GM21528 (cell line): ENCODE results near the gene OGFOD3.
"Not testable (repeated sequence)": the region's sequence is repeated elsewhere in the genome, so short reads cannot be mapped to it uniquely, and the experiment has no call there.

ENCODE experiments used
- ATAC-seq: cut with Tn5 transposase; IDR thresholded peaks from one replicate; pipeline ENCODE4 v1.9.1; 2021; ENCODE audit warnings: mild to moderate bottlenecking, moderate library complexity; ENCODE audit not compliant: unreplicated experiment, low FRiP score

The OGFOD3 gene

DNA sequence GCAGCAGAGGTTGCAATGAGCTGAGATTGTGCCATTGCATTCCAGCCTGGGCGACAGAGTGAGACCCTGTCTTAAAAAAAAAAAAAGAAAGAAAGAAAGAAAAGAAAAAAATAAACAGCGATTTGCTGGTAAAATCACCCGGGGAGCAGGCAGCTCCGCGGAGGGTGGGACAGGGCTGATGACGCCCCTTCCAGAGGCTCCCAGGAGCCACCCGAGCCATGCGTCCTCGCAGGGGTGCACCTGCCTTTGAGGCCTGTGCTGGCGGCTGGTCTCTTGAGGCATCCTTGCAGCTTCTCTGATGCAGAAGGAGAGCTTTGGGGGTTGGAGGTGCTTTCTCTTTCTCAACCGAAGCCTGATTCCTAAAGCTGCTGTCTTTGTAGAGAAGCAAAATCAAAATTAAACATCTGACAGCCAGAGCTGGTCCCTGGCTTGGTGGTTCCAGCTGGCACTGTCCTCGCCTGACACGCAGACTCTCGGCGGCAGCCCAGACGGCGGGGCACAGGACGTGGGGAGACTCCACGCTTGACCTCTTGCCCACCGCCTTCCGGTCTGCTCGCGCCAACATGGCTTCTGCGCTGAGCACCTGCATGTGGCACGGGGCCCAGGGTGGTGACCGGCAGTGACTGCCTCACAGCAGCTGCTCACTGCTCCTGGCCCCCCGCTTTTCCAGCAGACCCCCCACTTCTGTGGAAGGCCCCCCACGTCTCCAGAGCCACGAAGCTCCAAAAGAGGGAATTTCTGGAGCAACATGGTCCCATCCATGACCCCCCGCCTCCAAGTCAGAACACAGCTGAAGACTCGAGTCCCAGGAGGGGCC lies 40.3 kb downstream of the OGFOD3 start:
- ATAC-seq: no peak

DNA sequence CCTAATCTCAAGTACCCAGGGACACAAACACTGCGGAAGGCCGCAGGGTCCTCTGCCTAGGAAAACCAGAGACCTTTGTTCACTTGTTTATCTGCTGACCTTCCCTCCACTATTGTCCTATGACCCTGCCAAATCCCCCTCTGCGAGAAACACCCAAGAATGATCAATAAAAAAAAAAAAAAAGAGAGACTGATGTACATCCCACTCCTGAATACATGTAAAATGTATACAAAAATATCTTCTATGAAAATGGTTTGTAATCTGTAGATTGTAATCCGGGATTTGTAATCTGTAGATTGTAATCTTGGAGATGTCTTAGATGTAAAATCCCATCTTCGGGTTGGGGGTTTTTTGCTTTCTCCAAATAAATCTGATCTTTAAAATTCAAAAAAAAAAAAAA lies 41.1 kb downstream of the OGFOD3 start:
- not testable (repeated sequence) for ATAC-seq

DNA sequence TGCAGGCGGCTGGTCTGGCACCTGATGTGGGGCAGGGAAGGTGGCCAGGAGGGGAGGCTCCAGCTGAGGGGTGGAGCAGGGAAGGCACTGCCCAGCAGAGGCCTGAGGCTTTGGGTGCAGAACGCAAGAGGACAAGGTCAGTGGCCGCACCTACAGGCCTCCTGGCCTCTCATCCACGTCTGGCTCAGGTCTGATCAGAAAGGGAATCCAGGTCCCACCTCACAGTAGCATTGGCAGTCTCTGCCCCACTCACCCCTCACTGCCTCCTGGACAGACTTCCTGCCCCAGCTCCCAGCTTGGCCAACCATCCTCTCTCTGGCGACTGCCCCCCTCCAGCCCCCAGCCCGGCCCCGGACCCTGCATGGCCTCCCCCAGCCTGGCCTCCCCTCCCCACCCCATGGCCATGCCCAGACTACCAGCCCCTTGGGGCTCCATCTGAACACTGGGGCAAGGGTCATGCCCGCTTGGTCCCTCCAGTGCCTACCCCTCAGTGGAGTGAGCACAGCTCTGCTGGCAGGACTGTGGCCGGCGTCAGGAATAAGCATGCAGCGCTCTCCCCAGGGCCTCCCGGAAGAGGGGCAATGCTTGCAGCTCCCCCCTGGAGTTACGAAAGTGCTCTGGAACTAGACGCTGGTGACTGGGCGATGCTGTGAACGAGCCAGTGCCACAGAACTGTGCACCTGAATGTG lies 42.2 kb downstream of the OGFOD3 start:
- no peak for ATAC-seq

DNA sequence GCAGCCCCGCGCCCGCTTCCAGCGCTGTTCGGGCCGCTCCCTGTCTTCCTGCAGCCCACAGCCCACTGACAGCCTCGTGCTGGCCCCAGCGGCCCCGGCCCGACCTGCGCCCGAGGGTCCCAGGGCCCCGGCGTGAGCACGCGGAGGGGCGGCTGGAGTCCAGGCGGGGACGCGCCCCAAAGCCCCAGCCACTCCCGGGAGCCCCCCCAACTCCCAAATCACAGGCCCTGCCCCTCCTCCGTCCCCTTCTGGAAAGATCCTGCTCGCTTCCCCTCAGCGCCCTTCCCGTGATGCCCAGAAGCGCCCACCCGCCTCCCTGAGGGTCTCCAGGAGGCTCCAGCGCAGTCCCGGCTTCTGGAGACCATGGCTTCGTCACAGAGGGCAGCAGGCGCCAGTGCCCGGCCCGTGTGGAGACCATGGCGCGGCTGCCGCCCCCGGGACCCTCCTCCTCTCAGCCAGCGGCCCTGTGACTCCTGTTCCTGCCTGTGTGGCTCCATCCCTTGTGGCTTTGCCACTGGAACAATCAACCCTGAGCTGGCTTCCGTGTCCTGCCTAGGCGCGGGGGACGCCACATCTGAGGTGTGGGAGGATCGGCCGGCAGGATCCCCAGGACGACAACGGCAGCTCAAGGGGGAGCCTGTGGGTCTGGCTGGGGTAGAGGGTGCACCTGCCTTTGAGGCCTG lies 42.9 kb downstream of the OGFOD3 start:
- no peak for ATAC-seq

DNA sequence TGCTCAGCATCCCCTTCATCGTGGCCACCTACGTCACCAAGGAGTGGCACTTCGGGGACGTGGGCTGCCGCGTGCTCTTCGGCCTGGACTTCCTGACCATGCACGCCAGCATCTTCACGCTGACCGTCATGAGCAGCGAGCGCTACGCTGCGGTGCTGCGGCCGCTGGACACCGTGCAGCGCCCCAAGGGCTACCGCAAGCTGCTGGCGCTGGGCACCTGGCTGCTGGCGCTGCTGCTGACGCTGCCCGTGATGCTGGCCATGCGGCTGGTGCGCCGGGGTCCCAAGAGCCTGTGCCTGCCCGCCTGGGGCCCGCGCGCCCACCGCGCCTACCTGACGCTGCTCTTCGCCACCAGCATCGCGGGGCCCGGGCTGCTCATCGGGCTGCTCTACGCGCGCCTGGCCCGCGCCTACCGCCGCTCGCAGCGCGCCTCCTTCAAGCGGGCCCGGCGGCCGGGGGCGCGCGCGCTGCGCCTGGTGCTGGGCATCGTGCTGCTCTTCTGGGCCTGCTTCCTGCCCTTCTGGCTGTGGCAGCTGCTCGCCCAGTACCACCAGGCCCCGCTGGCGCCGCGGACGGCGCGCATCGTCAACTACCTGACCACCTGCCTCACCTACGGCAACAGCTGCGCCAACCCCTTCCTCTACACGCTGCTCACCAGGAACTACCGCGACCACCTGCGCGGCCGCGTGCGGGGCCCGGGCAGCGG lies 43.6 kb downstream of the OGFOD3 start:
- ATAC-seq: no peak

DNA sequence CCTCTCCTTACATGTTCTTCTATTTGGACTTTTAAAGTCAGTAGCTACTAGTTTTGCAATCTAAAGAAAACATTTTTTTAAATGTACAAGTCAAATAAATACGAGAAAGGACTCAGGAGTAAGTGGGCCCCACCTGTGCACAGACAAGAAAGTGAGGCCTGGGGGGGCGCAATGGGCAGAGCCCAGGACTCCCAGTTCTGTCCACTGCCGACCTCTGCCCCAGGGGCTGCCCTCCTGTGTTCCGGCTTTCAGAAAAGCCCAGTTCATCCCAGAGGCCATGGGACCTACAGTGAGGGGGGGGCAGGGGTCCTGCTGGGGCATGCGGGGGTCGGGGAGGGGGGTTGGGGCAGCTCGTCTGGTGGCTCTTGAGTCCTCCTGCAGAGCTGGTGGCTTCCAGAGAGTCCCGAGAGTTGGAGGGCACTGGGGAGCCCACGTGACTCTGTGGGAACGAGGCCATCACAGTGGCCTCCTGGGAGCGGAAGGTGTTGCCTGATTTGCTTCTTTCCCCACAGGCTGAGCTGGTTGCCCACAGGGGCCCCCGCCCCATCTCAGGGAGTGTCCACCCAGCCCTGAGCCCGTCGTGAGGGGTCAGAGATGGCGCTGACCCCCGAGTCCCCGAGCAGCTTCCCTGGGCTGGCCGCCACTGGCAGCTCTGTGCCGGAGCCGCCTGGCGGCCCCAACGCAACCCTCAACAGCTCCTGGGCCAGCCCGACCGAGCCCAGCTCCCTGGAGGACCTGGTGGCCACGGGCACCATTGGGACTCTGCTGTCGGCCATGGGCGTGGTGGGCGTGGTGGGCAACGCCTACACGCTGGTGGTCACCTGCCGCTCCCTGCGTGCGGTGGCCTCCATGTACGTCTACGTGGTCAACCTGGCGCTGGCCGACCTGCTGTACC lies 44.4 kb downstream of the OGFOD3 start:
- ATAC-seq: no peak

DNA sequence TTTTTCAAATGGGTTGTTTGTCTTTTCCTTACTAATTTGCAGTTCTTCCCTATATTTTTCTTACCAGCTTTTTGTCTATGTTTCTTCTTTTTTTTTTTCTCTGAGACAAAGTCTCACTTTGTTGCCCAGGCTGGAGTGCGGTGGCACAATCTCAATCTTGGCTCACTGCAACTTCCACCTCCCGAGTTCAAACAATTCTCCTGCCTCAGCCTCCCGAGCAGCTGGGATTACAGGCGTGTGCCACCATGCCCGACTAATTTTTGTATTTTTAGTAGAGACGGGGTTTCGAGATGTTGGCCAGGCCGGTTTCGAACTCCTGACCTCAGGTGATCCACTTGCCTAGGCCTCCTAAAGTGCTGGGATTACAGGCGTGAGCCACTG lies 45.3 kb downstream of the OGFOD3 start:
- ATAC-seq: not testable (repeated sequence)

DNA sequence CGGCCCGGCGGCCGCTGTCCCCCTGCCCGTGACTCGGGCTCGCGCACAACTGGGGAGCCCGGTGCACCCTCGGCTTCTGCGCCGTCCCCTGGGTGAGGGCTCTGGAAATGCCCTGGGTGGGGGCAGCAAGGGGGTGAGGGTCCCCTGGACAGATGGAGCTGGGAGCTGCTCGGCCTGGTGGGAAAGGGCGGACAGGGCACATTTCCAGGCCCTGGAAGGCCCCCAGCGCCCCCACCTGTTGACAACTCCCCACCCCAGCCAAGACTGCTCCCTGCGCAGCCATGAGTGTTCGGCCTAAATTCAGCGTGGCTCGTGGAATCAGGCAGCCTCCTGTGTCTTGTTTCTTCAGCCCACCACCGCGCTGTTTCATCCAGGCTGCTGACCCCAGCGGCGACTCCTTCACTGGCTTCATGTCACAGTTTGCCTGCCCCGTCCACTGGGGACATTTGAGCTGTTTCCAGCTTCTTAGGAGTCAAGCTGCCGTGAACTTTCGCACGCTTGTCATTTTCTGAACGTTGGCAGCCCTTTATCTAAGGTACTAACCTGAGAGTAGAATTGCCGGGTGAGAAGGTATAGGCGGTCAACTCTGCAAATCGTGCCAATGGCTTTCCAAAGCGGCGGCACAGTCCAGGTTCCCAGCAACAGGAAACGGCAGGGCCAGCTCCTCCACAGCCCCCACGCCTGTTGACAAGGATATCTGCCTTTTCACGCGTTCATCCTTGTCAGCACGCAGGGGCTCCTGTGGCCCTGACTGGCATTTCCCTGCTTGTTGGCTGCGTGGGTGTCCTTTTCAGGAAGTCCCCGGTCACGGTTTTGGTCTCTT lies 45.9 kb downstream of the OGFOD3 start:
- ATAC-seq: no peak

DNA sequence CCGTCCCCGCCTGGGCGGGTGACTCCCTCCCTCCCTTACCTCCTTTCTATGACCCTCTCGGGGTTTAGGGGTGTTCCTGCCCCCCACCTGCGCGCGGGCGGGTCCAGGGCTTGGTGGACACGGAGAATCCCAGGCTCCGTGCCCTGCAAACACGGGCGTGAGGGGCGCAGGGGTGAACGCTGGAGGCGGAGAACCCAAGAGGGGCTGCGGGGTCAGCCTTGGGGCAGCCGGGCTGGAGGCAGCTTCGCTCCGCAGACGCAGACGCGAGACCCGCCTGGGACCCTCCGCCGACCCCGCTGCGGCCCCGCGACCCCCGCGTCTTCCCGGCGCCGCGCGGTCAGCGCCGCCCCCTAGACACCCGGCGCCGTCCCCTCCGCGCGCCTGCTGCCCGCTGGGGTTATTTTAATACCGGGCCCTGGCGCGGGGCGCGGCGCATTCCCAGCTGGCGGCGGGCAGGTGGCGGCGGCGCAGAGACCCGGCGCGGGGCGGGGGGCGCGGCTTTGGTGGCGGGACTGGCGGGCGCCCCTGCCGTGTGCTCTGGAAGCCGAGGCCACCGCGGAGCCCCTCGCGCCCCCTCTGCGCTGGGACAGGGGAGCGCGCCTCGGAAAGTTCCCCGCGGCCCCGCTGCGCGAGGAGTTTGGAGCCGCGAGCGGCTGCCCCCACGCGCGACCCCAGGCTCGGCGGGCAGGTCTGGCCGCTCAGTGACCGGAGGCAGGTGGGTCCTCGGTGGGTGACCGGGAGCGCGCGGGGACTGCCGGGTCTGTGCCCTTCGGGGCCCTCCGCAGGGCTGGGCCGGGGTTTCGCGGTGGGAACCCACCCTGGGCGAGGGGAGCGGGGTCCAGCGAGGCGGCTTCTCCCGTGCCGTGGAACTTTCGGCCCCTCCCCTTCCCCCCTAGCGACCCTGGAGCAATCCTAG lies 46.8 kb downstream of the OGFOD3 start, which contains the start of gene UTS2R:
TSS of gene UTS2R (plus strand) at position 433 of the 916 bp plus-strand sequence. CDS start 2,560 bp downstream, outside the sequence.
- no peak for ATAC-seq

DNA sequence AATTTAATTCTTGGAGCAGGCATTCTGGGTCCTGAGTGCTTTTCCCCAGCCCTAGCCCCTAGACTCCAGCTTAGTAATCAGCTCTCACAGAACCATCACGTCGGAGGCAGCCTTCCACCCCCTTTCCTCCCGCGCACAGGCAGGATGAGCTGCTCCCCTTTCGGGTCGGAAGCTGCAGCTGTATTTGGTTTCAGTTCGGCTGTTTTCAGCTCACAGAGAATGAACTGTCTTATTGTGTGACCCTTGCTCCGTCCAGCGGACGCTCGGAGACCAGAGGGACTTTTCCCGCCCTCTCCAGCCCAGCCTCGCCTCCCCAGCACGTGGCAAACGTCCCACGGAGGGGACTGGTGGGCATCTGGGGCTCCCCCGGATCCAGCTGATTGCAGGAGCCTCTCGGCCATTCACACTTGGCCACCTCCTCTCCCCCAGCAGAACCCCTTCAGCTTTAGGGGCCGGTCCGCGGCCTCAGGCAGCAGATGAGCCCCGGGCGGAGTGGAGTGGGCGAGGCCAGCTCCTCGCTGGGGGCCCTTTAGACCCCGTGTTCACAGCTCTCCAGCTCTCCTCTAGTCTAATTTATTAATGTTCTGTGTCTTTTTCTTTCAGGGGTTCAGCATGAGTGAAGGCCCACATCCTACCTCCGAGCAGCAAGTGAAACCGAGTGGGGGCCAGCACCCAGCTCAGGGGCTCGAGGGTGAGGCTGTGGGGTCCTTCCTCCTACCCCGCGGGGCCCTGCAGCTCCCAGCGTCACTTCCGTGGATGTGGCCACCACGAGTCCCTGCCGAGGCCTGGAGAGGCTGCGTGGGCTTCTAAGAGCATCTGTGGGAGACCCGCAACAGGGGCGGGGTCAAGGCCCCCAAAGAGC lies 47.7 kb downstream of the OGFOD3 start:
- no peak for ATAC-seq

DNA sequence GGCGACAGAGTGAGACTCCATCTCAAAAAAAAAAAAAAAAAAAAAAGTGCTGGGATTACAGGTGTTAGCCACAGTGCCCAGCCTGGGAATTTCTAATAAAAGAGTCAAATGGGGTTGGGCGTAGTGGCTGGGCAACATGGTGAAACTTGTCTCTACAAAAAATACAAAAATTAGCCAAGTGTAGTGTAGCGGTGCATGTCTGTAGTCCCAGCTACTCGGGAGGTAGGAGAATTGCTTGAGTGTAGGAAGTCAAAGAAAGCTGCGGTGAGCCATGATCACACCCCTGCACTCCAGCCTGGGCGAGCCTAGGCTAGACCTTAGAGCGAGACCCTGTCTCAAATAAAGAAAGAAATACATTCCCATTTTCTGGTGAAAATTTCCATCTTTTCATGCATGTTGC lies 49.2 kb downstream of the OGFOD3 start:
- ATAC-seq: no peak

DNA sequence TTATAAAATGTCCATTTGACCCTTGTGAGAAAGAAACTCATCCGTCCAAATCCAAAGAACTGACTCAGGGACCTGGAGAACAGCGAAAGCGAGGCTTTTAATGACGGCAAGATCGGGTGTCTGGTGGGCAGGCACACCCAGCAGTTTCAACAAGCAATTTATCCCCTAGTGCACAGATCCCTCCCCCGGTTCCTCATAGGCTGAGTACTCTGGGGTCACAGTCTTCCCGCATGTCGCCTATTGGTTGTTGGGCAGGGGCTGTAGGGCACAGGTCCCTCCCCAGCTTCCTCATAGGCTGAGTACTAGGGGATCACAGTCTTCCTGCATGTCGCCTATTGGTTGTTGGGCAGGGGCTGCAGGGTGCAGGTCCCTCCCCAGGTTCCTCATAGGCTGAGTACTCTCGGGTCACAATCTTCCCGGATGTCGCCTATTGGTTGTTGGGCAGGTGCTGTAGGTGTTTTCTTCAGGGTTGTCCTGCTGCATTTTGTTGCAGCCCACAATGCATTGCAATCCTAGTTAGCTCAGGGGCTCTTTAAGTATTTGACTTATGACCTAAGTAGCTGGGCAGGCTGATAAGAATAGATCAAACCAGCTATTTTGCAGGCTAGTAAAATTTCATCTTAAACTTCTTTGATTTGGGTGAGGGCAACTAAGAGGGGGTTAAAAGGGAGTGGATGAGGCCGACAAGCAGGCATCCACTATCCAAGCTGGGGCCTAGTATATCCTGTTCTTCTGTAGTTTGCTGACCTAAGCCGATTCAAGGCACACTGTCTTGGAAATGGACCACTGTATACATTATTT lies 50.5 kb downstream of the OGFOD3 start:
- ATAC-seq: no peak

DNA sequence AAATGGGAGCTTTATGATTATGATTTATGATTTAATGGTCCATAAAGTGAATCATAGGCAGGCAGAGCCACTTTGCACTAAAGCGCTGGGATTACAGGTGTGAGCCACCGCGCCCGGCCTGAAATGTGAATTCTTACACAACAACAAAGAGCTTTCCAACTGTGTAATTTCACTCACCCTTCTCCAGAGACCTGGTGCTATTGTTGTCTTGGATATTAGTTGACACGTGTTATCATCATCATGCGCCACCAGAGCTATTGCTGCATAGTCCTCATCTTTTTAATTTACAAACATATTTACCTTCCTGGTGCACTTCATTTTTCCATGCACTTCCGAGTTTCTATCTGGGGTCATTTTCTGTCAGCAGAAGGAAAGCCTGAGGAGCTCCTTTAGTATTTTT lies 51.6 kb downstream of the OGFOD3 start:
- no peak for ATAC-seq

DNA sequence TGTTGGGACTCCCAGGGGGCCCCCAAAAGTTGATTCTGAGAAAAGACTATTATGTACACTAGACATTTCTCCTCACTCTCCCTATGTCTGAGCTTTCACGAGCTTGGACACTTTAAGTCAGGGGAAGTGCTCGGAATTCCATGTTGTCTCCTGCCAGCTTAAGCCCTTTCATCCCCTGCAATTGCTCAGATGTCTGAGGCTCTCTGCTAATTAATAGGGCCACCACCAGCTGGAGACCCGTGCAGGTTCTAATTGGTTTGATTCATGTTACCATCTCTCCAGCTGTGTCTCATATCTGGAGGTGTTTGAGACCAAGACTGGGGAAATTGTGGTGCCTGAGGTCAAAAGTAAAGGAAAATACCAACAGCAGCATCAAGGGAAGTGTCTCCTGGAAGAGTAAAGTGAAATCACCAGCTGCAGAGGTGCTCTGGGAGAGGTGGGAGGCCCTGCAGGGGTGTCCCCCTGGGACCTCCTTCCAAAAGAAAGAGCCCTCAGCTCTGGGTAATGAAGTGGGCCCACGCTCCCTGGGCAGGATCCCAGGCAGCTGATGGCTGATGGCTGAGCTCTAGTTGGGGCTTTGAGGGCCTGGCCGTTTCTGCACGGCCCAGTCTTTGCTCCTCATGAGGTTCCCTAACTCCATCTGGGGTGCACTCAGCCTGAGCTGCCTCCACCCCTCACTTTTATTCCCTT lies 52.6 kb downstream of the OGFOD3 start:
- ATAC-seq: no peak

DNA sequence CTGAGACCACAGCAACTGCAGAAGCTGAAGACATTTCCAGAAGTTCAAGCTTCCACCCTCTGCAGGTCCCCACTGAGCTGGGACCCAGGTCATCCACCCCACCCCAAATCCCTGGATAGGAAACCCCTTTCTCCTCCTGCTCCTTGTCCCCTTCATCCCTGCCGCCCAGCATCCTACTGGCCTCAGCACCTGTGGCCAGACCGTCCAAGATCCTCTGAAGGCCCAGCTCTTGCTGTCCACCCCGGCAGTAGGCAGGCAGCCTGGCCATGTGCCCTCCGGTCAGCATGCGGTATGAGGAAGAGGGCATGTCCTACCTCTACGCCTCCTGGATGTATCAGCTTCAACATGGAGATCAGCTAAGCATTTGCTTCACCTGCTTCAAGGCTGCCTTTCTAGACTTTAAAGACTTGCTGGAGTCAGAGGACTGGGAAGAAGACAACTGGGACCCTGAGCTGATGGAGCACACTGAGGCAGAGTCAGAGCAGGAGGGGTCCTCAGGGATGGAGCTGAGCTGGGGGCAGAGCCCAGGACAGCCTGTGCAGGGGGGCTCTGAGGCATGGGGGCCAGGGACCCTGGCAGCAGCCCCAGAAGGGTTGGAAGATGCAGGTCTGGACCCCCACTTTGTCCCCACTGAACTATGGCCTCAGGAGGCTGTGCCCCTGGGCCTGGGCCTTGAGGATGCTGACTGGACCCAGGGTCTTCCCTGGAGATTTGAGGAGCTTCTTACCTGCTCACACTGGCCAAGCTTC lies 56.3 kb downstream of the OGFOD3 start:
- ATAC-seq: no peak
